KMS-11 (cell line): ENCODE results near the gene DNMT3L.

Experiments
- H2AFZ ChIP-seq: fragments of 200-600 bp; sonication (generic); 2 replicates; pipeline ENCODE4 v1.6.1; 2016; ENCODE audit warnings: antibody characterized with exemption, mixed run types, low read depth
- H3K27ac ChIP-seq: fragments of 200-600 bp; sonication (generic); 2 replicates; pipeline ENCODE4 v1.6.1; 2016; ENCODE audit warnings: mild to moderate bottlenecking, mixed run types
- H3K27me3 ChIP-seq: fragments of 200-600 bp; sonication (generic); 2 replicates; pipeline ENCODE4 v1.6.1; 2017; ENCODE audit warnings: mild to moderate bottlenecking, low read depth, mixed run types, moderate library complexity; ENCODE audit not compliant: insufficient read depth
- H3K36me3 ChIP-seq: fragments of 200-600 bp; sonication (generic); 2 replicates; pipeline ENCODE4 v1.6.1; 2017; ENCODE audit warnings: mild to moderate bottlenecking, mixed run types; ENCODE audit not compliant: insufficient read depth
- H3K4me1 ChIP-seq: fragments of 200-600 bp; sonication (generic); 2 replicates; pipeline ENCODE4 v1.6.1; 2016; ENCODE audit warnings: mild to moderate bottlenecking, low read depth, mixed run types; ENCODE audit not compliant: poor library complexity, severe bottlenecking
- H3K4me2 ChIP-seq: fragments of 200-600 bp; sonication (generic); 2 replicates; pipeline ENCODE4 v1.7.0; 2016; ENCODE audit warnings: mild to moderate bottlenecking, mixed run types
- H3K4me3 ChIP-seq: fragments of 200-600 bp; sonication (generic); IDR thresholded peaks from 2 replicates; pipeline ENCODE4 v1.6.1; 2017; ENCODE audit warnings: low read depth, low read length, mixed read lengths; ENCODE audit not compliant: insufficient read depth
- H3K79me2 ChIP-seq: fragments of 200-600 bp; sonication (generic); 2 replicates; pipeline ENCODE4 v1.6.1; 2016; ENCODE audit warnings: low read depth, mixed run types; ENCODE audit not compliant: insufficient read depth
- H3K9ac ChIP-seq: fragments of 200-600 bp; sonication (generic); 2 replicates; pipeline ENCODE4 v1.6.1; 2016; ENCODE audit warnings: mild to moderate bottlenecking, mixed run types
- H4K20me1 ChIP-seq: fragments of 200-600 bp; sonication (generic); 2 replicates; pipeline ENCODE4 v1.6.1; 2016; ENCODE audit warnings: mild to moderate bottlenecking, mixed run types; ENCODE audit not compliant: insufficient read depth
- TF ChIP-seq, protein P1 (sequence below): fragments of 200-600 bp; sonication (generic); conservative IDR thresholded peaks from 2 replicates; pipeline ENCODE4 v1.6.1; 2017; ENCODE audit warnings: low read depth, mild to moderate bottlenecking, antibody characterized with exemption, low read length, moderate library complexity, mixed read lengths

The DNMT3L gene

DNA sequence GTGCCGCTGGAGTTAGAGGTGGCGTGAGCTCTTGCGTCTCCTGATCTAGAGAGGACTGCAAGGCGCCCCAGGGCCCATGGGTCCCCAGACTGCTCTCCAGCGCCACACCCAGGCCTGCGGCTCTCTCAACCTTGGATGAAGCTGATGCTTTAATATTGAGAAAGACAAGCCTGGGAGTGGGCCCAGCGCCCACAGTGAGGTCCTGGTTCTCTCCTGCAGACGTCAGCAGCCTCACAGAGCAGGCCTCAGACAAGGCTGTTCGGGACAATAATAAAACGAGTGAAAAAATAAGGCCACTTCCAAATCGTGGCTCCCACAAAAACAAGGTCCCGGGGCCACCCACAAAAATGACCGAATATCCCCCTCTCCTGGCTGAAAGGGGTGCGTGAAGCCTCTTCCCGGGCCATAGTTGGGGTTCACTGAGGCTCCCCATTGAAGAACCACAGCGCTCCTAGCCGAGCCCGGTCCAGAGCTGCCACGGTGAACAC is 6.0 kb upstream of the DNMT3L start:
- H3K4me2 ChIP-seq = no peak overlapping the region
- TF ChIP-seq, protein P1, sequence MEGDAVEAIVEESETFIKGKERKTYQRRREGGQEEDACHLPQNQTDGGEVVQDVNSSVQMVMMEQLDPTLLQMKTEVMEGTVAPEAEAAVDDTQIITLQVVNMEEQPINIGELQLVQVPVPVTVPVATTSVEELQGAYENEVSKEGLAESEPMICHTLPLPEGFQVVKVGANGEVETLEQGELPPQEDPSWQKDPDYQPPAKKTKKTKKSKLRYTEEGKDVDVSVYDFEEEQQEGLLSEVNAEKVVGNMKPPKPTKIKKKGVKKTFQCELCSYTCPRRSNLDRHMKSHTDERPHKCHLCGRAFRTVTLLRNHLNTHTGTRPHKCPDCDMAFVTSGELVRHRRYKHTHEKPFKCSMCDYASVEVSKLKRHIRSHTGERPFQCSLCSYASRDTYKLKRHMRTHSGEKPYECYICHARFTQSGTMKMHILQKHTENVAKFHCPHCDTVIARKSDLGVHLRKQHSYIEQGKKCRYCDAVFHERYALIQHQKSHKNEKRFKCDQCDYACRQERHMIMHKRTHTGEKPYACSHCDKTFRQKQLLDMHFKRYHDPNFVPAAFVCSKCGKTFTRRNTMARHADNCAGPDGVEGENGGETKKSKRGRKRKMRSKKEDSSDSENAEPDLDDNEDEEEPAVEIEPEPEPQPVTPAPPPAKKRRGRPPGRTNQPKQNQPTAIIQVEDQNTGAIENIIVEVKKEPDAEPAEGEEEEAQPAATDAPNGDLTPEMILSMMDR = peak; percentile 39; the same call in 1 of the 2 replicates

GRCh38 chr21:44265734-44266270 is 4.1 kb upstream of the DNMT3L start:
- H3K4me2 ChIP-seq = no peak overlapping the region
- H3K27ac ChIP-seq = no peak overlapping the region
- no peaks in the 10 kb centered on the region for H4K20me1 ChIP-seq
- H3K79me2 ChIP-seq = no peaks in the 10 kb centered on the region
- no peak overlapping the region for H3K4me3 ChIP-seq
- no peaks in the 10 kb centered on the region for H3K4me1 ChIP-seq
- no peaks in the 10 kb centered on the region for H3K36me3 ChIP-seq
- H3K9ac ChIP-seq = no peak overlapping the region
- no peak overlapping the region for H2AFZ ChIP-seq
- H3K27me3 ChIP-seq = peaks cover 20% of the 10 kb centered on the region
- TF ChIP-seq, protein P1 = no peak

More for the DNA sequence above, 6.0 kb upstream of the DNMT3L start:
- no peak overlapping the region for H2AFZ ChIP-seq
- no peaks in the 10 kb centered on the region for H3K36me3 ChIP-seq
- H3K27ac ChIP-seq = no peak overlapping the region
- no peak overlapping the region for H3K9ac ChIP-seq
- H3K4me1 ChIP-seq = no peaks in the 10 kb centered on the region
- no peaks in the 10 kb centered on the region for H3K79me2 ChIP-seq
- H3K4me3 ChIP-seq = no peak overlapping the region
- H4K20me1 ChIP-seq = no peaks in the 10 kb centered on the region
- H3K27me3 ChIP-seq = peaks cover 9% of the 10 kb centered on the region; the same call in 1 of the 2 replicates

DNA sequence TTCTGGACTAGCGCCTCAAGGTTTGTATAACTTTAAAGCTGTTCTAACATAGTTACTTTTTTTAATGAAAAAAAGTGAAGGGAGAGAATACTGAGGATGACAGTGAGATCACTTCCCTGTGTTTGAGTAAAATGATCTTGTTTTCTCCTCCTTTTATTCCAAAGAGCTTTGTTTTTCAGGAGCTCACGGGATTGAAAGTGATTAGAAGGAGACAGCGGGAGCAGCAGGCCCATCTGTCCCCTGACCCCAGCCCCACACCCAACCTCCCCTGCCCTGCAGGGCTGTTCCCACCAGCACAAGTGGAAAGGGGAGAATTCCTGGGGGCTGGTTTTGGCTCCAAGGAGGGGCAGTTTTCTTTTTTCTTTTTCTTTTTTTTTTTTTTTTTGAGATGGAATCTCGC is 2.1 kb upstream of the DNMT3L start:
- TF ChIP-seq, protein P1 = no peak
- Histone ChIP-seq H3K79me2 (no peaks in the 10 kb centered on the region), H3K27me3 (peaks cover 40% of the 10 kb centered on the region), H3K4me2 (no peak overlapping the region), H2AFZ (no peak overlapping the region), H3K4me1 (no peaks in the 10 kb centered on the region), H3K9ac (no peak overlapping the region), H3K27ac (no peak overlapping the region), H3K36me3 (no peaks in the 10 kb centered on the region), H4K20me1 (no peaks in the 10 kb centered on the region), H3K4me3 (no peak overlapping the region)

GRCh38 chr21:44263221-44263760 is 1.6 kb upstream of the DNMT3L start:
- H3K27me3 ChIP-seq = peaks cover 45% of the 10 kb centered on the region
- H3K36me3 ChIP-seq = no peaks in the 10 kb centered on the region
- no peak overlapping the region for H2AFZ ChIP-seq
- H3K9ac ChIP-seq = no peak overlapping the region
- TF ChIP-seq, protein P1 = no peak
- no peaks in the 10 kb centered on the region for H3K79me2 ChIP-seq
- H3K4me1 ChIP-seq = no peaks in the 10 kb centered on the region
- no peaks in the 10 kb centered on the region for H4K20me1 ChIP-seq
- H3K27ac ChIP-seq = no peak overlapping the region
- no peak overlapping the region for H3K4me3 ChIP-seq
- no peak overlapping the region for H3K4me2 ChIP-seq
